Uterus (tissue), 2 donors: Measurements from ENCODE around the gene RALB.
"Not testable (repeated sequence)": the region's sequence is repeated elsewhere in the genome, so short reads cannot be mapped to it uniquely, and the experiment has no call there.

Experiments
- POLR2A ChIP-seq, 2 donors: fragments of 450-650 bp; IDR thresholded peaks; one replicate each; pipeline ENCODE4 v1.6.1; 2016; ENCODE audit warnings: antibody characterized with exemption in 2 of 2, mild to moderate bottlenecking in 1 of 2, moderate library complexity in 1 of 2
- TF ChIP-seq, protein P1 (sequence below), 4 experiments: fragments of 200-600 bp in 2 of 4; fragments of 450-650 bp in 2 of 4; sonication (generic) in 2 of 4; IDR thresholded peaks; one replicate each; pipeline ENCODE4 v1.5.1; 2016 to 2019; ENCODE audit warnings: antibody characterized with exemption in 4 of 4, mild to moderate bottlenecking in 2 of 4, moderate library complexity in 1 of 4

DNA sequence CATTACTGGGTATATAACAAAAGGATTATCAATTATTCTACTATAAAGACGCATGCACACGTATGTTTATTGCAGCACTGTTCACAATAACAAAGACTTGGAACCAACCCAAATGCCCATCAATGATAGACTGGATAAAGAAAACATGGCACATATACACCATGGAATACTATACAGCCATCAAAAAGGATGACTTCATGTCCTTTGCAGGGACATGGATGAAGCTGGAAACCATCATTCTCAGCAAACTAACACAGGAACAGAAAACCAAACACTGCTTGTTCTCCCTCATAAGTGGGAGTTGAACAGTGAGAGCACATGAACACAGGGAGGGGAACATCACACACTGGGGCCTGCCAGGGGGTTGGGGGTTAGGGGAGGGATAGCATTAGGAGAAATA lies 17.5 kb upstream of the RALB start:
- TF ChIP-seq, protein P1, sequence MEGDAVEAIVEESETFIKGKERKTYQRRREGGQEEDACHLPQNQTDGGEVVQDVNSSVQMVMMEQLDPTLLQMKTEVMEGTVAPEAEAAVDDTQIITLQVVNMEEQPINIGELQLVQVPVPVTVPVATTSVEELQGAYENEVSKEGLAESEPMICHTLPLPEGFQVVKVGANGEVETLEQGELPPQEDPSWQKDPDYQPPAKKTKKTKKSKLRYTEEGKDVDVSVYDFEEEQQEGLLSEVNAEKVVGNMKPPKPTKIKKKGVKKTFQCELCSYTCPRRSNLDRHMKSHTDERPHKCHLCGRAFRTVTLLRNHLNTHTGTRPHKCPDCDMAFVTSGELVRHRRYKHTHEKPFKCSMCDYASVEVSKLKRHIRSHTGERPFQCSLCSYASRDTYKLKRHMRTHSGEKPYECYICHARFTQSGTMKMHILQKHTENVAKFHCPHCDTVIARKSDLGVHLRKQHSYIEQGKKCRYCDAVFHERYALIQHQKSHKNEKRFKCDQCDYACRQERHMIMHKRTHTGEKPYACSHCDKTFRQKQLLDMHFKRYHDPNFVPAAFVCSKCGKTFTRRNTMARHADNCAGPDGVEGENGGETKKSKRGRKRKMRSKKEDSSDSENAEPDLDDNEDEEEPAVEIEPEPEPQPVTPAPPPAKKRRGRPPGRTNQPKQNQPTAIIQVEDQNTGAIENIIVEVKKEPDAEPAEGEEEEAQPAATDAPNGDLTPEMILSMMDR (IDR thresholded peaks at IDR 0.05) = not testable (repeated sequence)
- TF ChIP-seq POLR2A (IDR thresholded peaks at IDR 0.05) = not testable (repeated sequence)
